ENCODE measurements around the gene U2SURP. TPM values are rescaled to one million over a fixed set of nuclear protein-coding genes. Genes with fewer than 3 reads are reported as not detected.

U2SURP gene
- total RNA-seq, 1 experiment from 2014 or later: 132 TPM

GRCh38 chr3:142983318-142983717 lies 18.1 kb upstream of the U2SURP start:
- TF ChIP-seq YY1 (IDR thresholded peaks at IDR 0.05; ENCODE audit: extremely low read depth, insufficient replicate concordance, low read depth, low read length): no peak
- no peak for TF ChIP-seq POLR2A (IDR thresholded peaks at IDR 0.05; ENCODE audit: borderline replicate concordance, extremely low read depth, insufficient read depth, insufficient read length)
- no peak for TF ChIP-seq RAD21 (IDR thresholded peaks at IDR 0.05; ENCODE audit: low read depth)
- TF ChIP-seq ZFX (IDR thresholded peaks at IDR 0.05): no peak
- no peak for TF ChIP-seq CBX3 (IDR thresholded peaks at IDR 0.05; ENCODE audit: low read depth)
- TF ChIP-seq SIN3A (IDR thresholded peaks at IDR 0.05; ENCODE audit: low read depth): no peak
- TF ChIP-seq ZNF274 (IDR thresholded peaks at IDR 0.05; ENCODE audit: low read depth, low read length): no peak
- no peak for TF ChIP-seq TCF7L2 (IDR thresholded peaks at IDR 0.05; ENCODE audit: borderline replicate concordance, extremely low read depth, insufficient read depth, insufficient read length)
- TF ChIP-seq ZBTB33 (IDR thresholded peaks at IDR 0.05; ENCODE audit: extremely low read depth, insufficient replicate concordance, low read length): no peak
- no peak for TF ChIP-seq FOSL1 (IDR thresholded peaks at IDR 0.05; ENCODE audit: low read depth)
- no peak for TF ChIP-seq SP1 (IDR thresholded peaks at IDR 0.05; ENCODE audit: low read depth)
- TF ChIP-seq SRF (IDR thresholded peaks at IDR 0.05; ENCODE audit: low read depth): no peak
- no peak for TF ChIP-seq CEBPB (IDR thresholded peaks at IDR 0.05; ENCODE audit: low read depth)
- no peak for TF ChIP-seq ATF3 (IDR thresholded peaks at IDR 0.05)
- TF ChIP-seq EGR1 (IDR thresholded peaks at IDR 0.05; ENCODE audit: low read depth): no peak
- no peak for TF ChIP-seq CTCF (IDR thresholded peaks at IDR 0.05 in 2 of 3, conservative IDR thresholded peaks at IDR 0.05 in 1 of 3; ENCODE audit: borderline replicate concordance in 1 of 3, insufficient read depth in 1 of 3, low read depth in 2 of 3, low read length in 2 of 3)
- POLR2A ChIA-PET: no interaction called here

More at GRCh38 chr3:142983318-142983717, 18.1 kb upstream of the U2SURP start:
- H3K4me3 ChIP-seq (replicated peaks in 1 of 2; ENCODE audit: low read depth in 1 of 2, low read length in 2 of 2): no peak overlapping the region
- H3K9me2 ChIP-seq (ENCODE audit: insufficient read depth): no peaks in the 10 kb centered on the region
- ChIA-PET RAD21 (ENCODE audit: low non-redundant PET in 1 of 2, low total read pairs in 2 of 2, uncharacterized antibody in 2 of 2, unreplicated experiment in 2 of 2) (no interaction called here), CTCF (no interaction called here)
- no TSS peak for BruUV-seq (replicated peaks)
- H3K36me3 ChIP-seq (ENCODE audit: control insufficient read depth in 1 of 2, insufficient read depth in 2 of 2, low read length in 2 of 2): no peaks in the 10 kb centered on the region
- no peak overlapping the region for H3K9ac ChIP-seq (ENCODE audit: low read length)
- no peaks in the 10 kb centered on the region for H3K9me3 ChIP-seq (ENCODE audit: control insufficient read depth in 1 of 2, insufficient read depth in 1 of 2, low read depth in 1 of 2, low read length in 2 of 2)
- H3K27me3 ChIP-seq (ENCODE audit: insufficient read depth, low read length): no peaks in the 10 kb centered on the region
- ATAC-seq (no peak), DNase-seq (ENCODE audit: low read depth, low spot score) (no peak)
- no peaks in the 10 kb centered on the region for H4K20me1 ChIP-seq (ENCODE audit: insufficient read depth)
- H3K4me1 ChIP-seq (ENCODE audit: control insufficient read depth in 1 of 2, insufficient read depth in 2 of 2, low read length in 2 of 2): no peaks in the 10 kb centered on the region
- H3K4me2 ChIP-seq (ENCODE audit: low read length): no peak overlapping the region
- no peak overlapping the region for H3K27ac ChIP-seq (ENCODE audit: low read depth, low read length)
- no peaks in the 10 kb centered on the region for H3K79me2 ChIP-seq (ENCODE audit: insufficient read depth, low read length)
- intact Hi-C loops (cut with micrococcal nuclease): no loop called here
- no peak overlapping the region for H2AFZ ChIP-seq (ENCODE audit: low read depth, low read length, poor library complexity, severe bottlenecking)

All from HCT116 (cell line).